RPMI7951 (cell line): ENCODE results near the gene HOXA5. TPM values are rescaled to one million over a fixed set of nuclear protein-coding genes. Genes with fewer than 3 reads are reported as not detected.

Source experiments
- DNase-seq: peaks from one replicate; pipeline ENCODE4 v3.0.0-alpha.2; 2012; ENCODE audit warnings: low read depth
- total RNA-seq: library from RNA; depleted of rRNA; stranded (reverse); fragments of >200 nt; shearing (Covaris generic); gene quantifications from 2 replicates; pipeline ENCODE4 v1.2.3, GENCODE V29; 2014

Gene HOXA5
- total RNA-seq, 1 experiment from 2014 or later, result 4.7 TPM

GRCh38 chr7:27182861-27183681, 39.6 kb upstream of the HOXA5 start:
- no peak for DNase-seq

- DNase-seq, result no peak
Measured at GRCh38 chr7:27182285-27182841, 38.9 kb upstream of the HOXA5 start.

- no peak for DNase-seq
Measured at GRCh38 chr7:27181795-27182275, 38.4 kb upstream of the HOXA5 start.

GRCh38 chr7:27180431-27181420, 37.2 kb upstream of the HOXA5 start:
- no peak for DNase-seq

- DNase-seq, result peak; percentile 64
Measured at GRCh38 chr7:27179503-27180430, 36.3 kb upstream of the HOXA5 start.

GRCh38 chr7:27179030-27179429, 35.5 kb upstream of the HOXA5 start:
- DNase-seq, result no peak

- no peak for DNase-seq
Measured at GRCh38 chr7:27178366-27178765, 34.9 kb upstream of the HOXA5 start.

GRCh38 chr7:27177795-27178320, 34.4 kb upstream of the HOXA5 start:
- no peak for DNase-seq

GRCh38 chr7:27176962-27177794, 33.7 kb upstream of the HOXA5 start:
- no peak for DNase-seq

GRCh38 chr7:27176524-27176845, 33.0 kb upstream of the HOXA5 start:
- DNase-seq, result no peak

- DNase-seq, result no peak
Measured at GRCh38 chr7:27175626-27176523, 32.4 kb upstream of the HOXA5 start.

GRCh38 chr7:27174874-27175625, 31.6 kb upstream of the HOXA5 start:
- DNase-seq, result no peak

GRCh38 chr7:27173956-27174873, 30.7 kb upstream of the HOXA5 start, which contains the start of gene HOXA10:
TSS of gene HOXA10 (minus strand) at chr7:27174320. CDS start at chr7:27174306, 14 bp downstream.
- DNase-seq, result no peak

- no peak for DNase-seq
Measured at GRCh38 chr7:27173511-27173955, 30.1 kb upstream of the HOXA5 start.

GRCh38 chr7:27172823-27173510, 29.5 kb upstream of the HOXA5 start:
- DNase-seq, result peak; percentile 80

GRCh38 chr7:27172315-27172774, 28.9 kb upstream of the HOXA5 start:
- peak; percentile 68 for DNase-seq
